Measurements from ENCODE around the gene CARNS1. TPM values are rescaled to one million over a fixed set of nuclear protein-coding genes. Genes with fewer than 3 reads are reported as not detected.

The CARNS1 gene
- total and polyA plus RNA-seq, 9 donors, result 0.12 to 13.2 (median 0.62) TPM

- no peaks in the 10 kb centered on the region for H3K36me3 ChIP-seq
Measured at GRCh38 chr11:67382276-67383136, 33.0 kb upstream of the CARNS1 start.

GRCh38 chr11:67384851-67385366 is 30.6 kb upstream of the CARNS1 start:
- Histone ChIP-seq H3K27me3 (no peaks in the 10 kb centered on the region), H3K9me3 (no peaks in the 10 kb centered on the region), H3K36me3 (no peaks in the 10 kb centered on the region), H3K4me3 (no peak overlapping the region), H3K4me1 (ENCODE audit: insufficient read depth) (no peaks in the 10 kb centered on the region), H3K27ac (no peak overlapping the region)
- DNase-seq, result peak in 1 of 5 donors; percentile 6
- 52 to 75% (median 73%) methylated on average over 3 of the region's 3 CpGs for WGBS, 3 donors
- TF ChIP-seq CTCF (IDR thresholded peaks at IDR 0.05) (no peak), POLR2A (IDR thresholded peaks at IDR 0.05) (no peak), EP300 (IDR thresholded peaks at IDR 0.05) (no peak)
- intact Hi-C loops (cut with DNase I), result loop anchor here in 3 of 4 donors (5.0 kb wide), 3 partner anchors 33 to 123 kb away; partner anchors contain the start of gene POLD4 (in 1 of the 3)

More at GRCh38 chr11:67382276-67383136, 33.0 kb upstream of the CARNS1 start:
- intact Hi-C loops (cut with DNase I), result loop anchor here in 3 of 4 donors (1.0 to 5.0 kb wide), 4 partner anchors 25 to 120 kb away; no protein-coding TSS in a partner anchor
- H3K27me3 ChIP-seq, result no peaks in the 10 kb centered on the region
- H3K4me3 ChIP-seq, result no peak overlapping the region
- 39 to 40% (median 39%) methylated on average over 16 of the region's 16 CpGs for WGBS, 3 donors
- no peaks in the 10 kb centered on the region for H3K4me1 ChIP-seq (ENCODE audit: insufficient read depth)
- peak; percentile 71 to 87 (median 85) for DNase-seq
- TF ChIP-seq POLR2A (IDR thresholded peaks at IDR 0.05) (peak; percentile 40), EP300 (IDR thresholded peaks at IDR 0.05) (no peak), CTCF (IDR thresholded peaks at IDR 0.05) (peak; percentile 95 to 98 (median 97))
- H3K27ac ChIP-seq, result no peak overlapping the region
- H3K9me3 ChIP-seq, result no peaks in the 10 kb centered on the region

GRCh38 chr11:67387069-67387468 is 28.4 kb upstream of the CARNS1 start:
- WGBS, 3 donors, result 18 to 27% (median 24%) methylated on average over 9 of the region's 9 CpGs
- intact Hi-C loops (cut with DNase I), result loop anchor here in 1 of 4 donors (5.0 kb wide), 1 partner anchor 35 kb away; the partner anchor contains the start of gene POLD4

More at GRCh38 chr11:67387069-67387468, 28.4 kb upstream of the CARNS1 start:
- Histone ChIP-seq H3K9me3 (no peaks in the 10 kb centered on the region), H3K27me3 (no peaks in the 10 kb centered on the region), H3K27ac (no peak overlapping the region), H3K36me3 (no peaks in the 10 kb centered on the region), H3K4me1 (ENCODE audit: insufficient read depth) (no peaks in the 10 kb centered on the region), H3K4me3 (no peak overlapping the region)
- no peak for TF ChIP-seq POLR2A (IDR thresholded peaks at IDR 0.05)
- no peak for TF ChIP-seq CTCF (IDR thresholded peaks at IDR 0.05)
- no peak for TF ChIP-seq EP300 (IDR thresholded peaks at IDR 0.05)
- no peak for DNase-seq
